Retina (tissue), 1 donor: ENCODE measurements around the gene MAP3K8.
"Not testable (repeated sequence)": the region's sequence is repeated elsewhere in the genome, so short reads cannot be mapped to it uniquely, and the experiment has no call there.

Experiments used
- DNase-seq: peaks from one replicate; pipeline ENCODE4 v3.0.0-alpha.2; 2016

Gene MAP3K8

GRCh38 chr10:30453764-30454527, 20.0 kb downstream of the MAP3K8 start:
- no peak for DNase-seq

- DNase-seq, result no peak
These were observed 20.9 kb downstream of the MAP3K8 start for GRCh38 chr10:30454744-30455510.

GRCh38 chr10:30455816-30456215, 21.8 kb downstream of the MAP3K8 start:
- DNase-seq, result no peak

GRCh38 chr10:30456266-30456665, 22.3 kb downstream of the MAP3K8 start:
- no peak for DNase-seq

- DNase-seq, result no peak
These were observed 25.3 kb downstream of the MAP3K8 start for GRCh38 chr10:30459283-30459682.

GRCh38 chr10:30460121-30460520, 26.1 kb downstream of the MAP3K8 start:
- DNase-seq, result no peak

GRCh38 chr10:30462513-30462912, 28.5 kb downstream of the MAP3K8 start:
- DNase-seq, result no peak

- DNase-seq, result no peak
These were observed 30.0 kb downstream of the MAP3K8 start for GRCh38 chr10:30463944-30464451.

- no peak for DNase-seq
These were observed 30.7 kb downstream of the MAP3K8 start for GRCh38 chr10:30464675-30465074.

GRCh38 chr10:30466445-30466844, 32.5 kb downstream of the MAP3K8 start:
- no peak for DNase-seq

- no peak for DNase-seq
These were observed 33.8 kb downstream of the MAP3K8 start for GRCh38 chr10:30467651-30468338.

- no peak for DNase-seq
These were observed 38.6 kb downstream of the MAP3K8 start for GRCh38 chr10:30472414-30473155.

GRCh38 chr10:30475515-30475914, 41.5 kb downstream of the MAP3K8 start:
- DNase-seq, result not testable (repeated sequence)

- no peak for DNase-seq
These were observed 42.6 kb downstream of the MAP3K8 start for GRCh38 chr10:30476511-30477155.

- DNase-seq, result not testable (repeated sequence)
These were observed 45.5 kb downstream of the MAP3K8 start for GRCh38 chr10:30479513-30479912.

GRCh38 chr10:30481603-30482002, 47.6 kb downstream of the MAP3K8 start:
- no peak for DNase-seq

- DNase-seq, result no peak
These were observed 54.3 kb downstream of the MAP3K8 start for GRCh38 chr10:30488316-30488715.

- no peak for DNase-seq
These were observed 55.4 kb downstream of the MAP3K8 start for GRCh38 chr10:30489346-30489745.

GRCh38 chr10:30490289-30491000, 56.5 kb downstream of the MAP3K8 start:
- no peak for DNase-seq

- DNase-seq, result no peak
These were observed 57.4 kb downstream of the MAP3K8 start for GRCh38 chr10:30491204-30491915.
